Raji (cell line): ENCODE data around the gene ADAMTS4.

Source experiments
- POLR2A ChIP-seq: IDR thresholded peaks from 2 replicates; pipeline ENCODE4 v1.6.1; 2011; ENCODE audit warnings: low read depth, low read length, control low read depth; ENCODE audit not compliant: insufficient read depth

Gene ADAMTS4

DNA sequence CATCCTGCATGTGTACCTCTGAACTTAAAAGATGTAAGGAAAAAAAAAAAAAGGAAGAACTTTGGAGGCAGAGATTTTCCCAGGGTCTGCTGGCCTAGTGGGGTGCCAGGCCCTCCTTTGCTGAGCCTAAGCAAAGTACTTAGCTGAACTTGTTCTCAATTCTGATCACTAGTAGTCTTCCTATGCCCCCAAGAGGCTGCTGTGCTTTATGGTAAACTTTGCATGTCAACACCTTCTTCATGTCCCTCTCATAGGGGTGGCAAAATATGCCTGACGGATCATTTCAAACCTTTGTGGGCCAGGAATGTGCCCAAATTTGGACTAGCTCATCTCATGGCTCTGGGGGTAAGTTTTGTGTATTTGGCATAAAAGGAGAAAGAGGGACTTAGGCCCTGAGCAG lies 41.0 kb downstream of the ADAMTS4 start:
- no peak for TF ChIP-seq POLR2A

DNA sequence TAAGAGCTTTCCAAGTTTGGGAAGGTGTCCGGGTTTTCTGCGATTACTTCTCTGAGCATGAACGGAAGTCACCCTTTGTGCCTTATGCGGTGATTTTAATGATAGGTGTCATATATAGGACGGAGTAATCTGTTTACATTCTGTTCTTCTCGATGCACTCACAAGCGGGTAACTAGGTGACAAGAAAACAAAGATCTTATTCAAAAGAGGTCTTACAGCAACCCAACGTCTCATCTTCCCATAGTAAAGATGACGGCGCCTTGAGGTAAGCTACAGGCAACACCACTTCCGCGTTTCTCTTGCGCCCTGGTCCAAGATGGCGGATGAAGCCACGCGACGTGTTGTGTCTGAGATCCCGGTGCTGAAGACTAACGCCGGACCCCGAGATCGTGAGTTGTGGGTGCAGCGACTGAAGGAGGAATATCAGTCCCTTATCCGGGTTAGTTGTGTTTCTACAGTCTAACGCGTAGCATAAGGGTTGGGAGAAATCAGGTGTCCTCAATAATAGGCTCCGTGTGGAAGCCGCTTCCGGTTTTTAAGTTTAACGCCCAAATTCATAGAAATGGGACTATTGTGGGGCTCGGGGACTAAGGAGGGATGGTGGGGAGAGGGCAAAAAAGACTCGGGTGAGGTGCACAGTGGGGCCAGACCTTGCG lies 45.0 kb downstream of the ADAMTS4 start, which contains the start of gene UFC1:
TSS of gene UFC1 (plus strand) at position 297 of the 656 bp plus-strand sequence. CDS start at position 317, 20 bp downstream.
- TF ChIP-seq POLR2A: peak; percentile 87

DNA sequence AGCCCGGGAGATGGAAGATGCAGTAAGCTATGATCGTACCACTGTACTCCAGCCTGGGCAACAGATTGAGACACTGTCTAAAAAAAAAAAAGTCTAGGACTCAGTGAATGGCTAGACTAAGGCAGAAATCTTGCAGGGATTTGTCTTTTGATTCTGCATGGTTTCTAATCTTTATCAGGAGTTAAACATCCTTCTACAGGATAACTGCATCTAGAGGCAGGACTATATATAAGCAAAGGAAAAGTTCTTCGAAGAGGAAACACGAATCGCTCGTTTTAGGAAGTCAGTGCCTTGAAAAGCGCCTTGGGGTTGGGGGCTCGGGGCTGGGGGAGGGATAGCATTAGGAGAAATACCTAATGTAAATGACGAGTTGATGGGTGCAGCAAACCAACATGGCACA lies 45.7 kb downstream of the ADAMTS4 start:
- TF ChIP-seq POLR2A: no peak

DNA sequence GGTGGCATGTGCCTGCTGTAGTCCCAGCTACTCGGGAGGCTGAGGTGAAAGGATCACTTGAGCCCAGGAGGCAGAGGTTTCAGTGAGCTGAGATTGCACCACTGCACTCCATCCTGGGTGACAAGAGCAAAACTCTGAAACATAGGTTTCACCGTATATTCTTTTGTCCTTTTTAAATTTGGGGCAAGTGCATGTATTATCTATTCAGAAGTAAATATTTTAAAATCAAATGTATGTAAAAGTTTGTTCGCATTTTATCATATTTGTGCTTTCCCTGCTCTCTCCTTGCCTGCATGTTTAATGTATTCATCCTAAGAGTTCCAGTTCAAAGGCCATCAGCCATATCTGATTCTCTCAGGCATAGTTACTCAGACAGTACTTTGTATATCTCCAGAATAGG lies 53.0 kb downstream of the ADAMTS4 start:
- no peak for TF ChIP-seq POLR2A

DNA sequence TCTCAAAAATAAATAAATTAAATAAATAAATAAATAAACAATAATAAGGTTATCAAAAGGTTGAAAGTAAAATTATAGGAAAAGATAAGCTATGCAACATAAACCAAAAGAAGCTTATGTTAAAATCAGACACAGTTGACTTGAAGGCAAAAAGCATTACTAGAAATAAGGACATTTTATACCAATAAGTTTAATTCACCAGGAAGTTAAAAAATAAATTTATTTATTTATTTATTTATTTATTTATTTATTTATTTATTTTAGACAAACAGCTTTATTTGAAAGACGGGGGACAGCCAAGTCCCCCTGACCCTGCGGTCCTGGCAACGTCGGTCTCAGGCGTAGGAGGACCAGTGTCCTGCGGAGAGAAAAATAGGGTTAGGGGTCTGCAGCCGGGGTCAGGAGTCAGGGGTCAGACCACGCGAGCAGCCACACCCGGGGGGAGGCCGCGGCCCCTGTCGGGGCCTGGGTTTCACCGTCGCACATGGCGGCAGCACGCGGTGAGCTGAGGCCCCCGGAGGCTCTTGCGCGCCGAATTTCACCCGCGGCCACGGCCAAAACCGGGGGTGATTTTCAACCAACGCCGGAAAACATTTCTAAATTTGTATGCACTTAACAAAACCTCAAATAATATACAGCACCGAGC lies 58.0 kb downstream of the ADAMTS4 start:
- TF ChIP-seq POLR2A: no peak

DNA sequence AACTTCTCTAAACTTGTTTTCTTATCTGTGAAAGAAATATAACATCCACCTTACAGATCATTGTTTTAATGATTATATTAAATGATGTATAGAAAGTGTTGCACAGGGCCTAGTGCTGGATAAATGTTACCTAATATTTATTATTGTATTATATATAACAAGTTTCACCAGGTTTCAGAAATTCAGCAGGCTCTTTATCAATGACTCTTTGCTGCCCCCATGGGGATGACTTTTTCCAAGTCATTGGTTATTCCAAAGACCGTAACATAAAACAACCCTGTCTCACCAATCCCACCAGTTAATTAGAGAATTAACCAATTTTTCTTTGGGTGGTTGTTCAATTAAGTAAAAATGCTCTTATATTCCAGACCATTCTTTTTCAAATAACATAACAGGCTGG lies 59.1 kb downstream of the ADAMTS4 start:
- TF ChIP-seq POLR2A: no peak

DNA sequence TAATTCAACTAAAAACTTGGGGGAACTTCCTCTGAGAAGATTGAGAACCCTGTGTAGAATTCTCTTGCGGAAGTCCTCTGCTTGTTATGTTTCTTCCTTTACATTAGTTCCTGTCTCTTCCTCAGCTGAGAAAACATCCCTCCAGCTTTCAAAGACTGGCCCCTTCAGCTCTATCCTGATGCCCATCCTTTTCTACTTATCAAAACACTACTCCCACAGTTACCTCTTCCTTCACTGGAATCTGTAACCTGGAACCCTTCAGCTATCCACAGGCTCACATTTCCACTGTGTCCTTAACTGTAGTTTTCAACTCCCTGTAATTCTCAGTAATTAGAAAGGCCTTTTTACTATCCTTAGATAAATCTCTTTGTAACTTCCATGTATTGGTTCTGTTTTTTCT lies 60.4 kb downstream of the ADAMTS4 start:
- TF ChIP-seq POLR2A: no peak

DNA sequence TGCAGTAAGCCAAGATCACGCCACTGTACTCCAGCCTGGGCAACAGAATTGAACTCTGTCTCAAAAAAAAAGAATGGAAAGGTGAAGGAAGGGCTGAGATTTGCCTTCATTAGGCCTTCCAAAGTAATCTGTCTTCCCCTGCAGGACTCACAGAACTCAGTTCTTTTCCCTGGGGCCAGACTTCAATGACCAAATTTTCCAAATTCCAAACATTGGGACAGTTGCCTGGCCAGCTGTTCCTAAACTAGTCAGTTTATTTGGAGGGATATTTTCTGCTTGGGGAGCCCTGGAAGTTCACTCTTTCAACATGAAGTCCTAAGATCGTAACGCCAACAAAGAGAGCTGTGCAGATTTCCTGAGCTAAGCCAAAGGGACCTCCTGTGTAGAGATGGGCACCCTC lies 61.0 kb downstream of the ADAMTS4 start:
- no peak for TF ChIP-seq POLR2A
